Measurements from ENCODE around the gene CHAT. TPM values are rescaled to one million over a fixed set of nuclear protein-coding genes. Genes with fewer than 3 reads are reported as not detected.

The CHAT gene
- total RNA-seq, 2 experiments from 2014 or later, result not detected

GRCh38 chr10:49595713-49596492 lies 17.9 kb upstream of the CHAT start:
- CTCF ChIA-PET (ENCODE audit: unreplicated experiment), result no interaction called here
- Histone ChIP-seq H3K4me1 (ENCODE audit: insufficient read depth, low read length, poor library complexity, severe bottlenecking) (no peaks in the 10 kb centered on the region), H4K20me1 (ENCODE audit: insufficient read depth, low read length) (no peaks in the 10 kb centered on the region), H3K9me2 (ENCODE audit: insufficient read depth, low read length) (no peaks in the 10 kb centered on the region), H3K27ac (ENCODE audit: low read depth, low read length, poor library complexity, severe bottlenecking) (no peak overlapping the region), H3K4me2 (ENCODE audit: low read length) (no peak overlapping the region), H3K79me2 (ENCODE audit: insufficient read depth, low read depth, low read length) (no peaks in the 10 kb centered on the region), H3K4me3 (ENCODE audit: low read depth, low read length, poor library complexity, severe bottlenecking) (no peak overlapping the region), H2AFZ (ENCODE audit: low read length) (no peak overlapping the region), H3K9me3 (ENCODE audit: low read length) (no peaks in the 10 kb centered on the region), H3K36me3 (ENCODE audit: insufficient read depth, low read length) (no peaks in the 10 kb centered on the region)
- intact Hi-C loops (cut with micrococcal nuclease; ENCODE audit: unreplicated experiment), result loop anchor here (2.0 kb wide), 1 partner anchor 629 kb away; no protein-coding TSS in a partner anchor
- TF ChIP-seq EZH2phosphoT487 (IDR thresholded peaks at IDR 0.05; ENCODE audit: borderline replicate concordance, low read depth, low read length), result no peak
- no peak for TF ChIP-seq CTCF (conservative IDR thresholded peaks at IDR 0.05; ENCODE audit: low read length)
- DNase-seq (ENCODE audit: low spot score), result no peak
- POLR2A ChIA-PET, result no interaction called here
- BruUV-seq (replicated peaks), result no TSS peak

GRCh38 chr10:49596493-49596809 lies 17.4 kb upstream of the CHAT start:
- CTCF ChIA-PET (ENCODE audit: unreplicated experiment), result no interaction called here
- BruUV-seq (replicated peaks), result no TSS peak
- Histone ChIP-seq H4K20me1 (ENCODE audit: insufficient read depth, low read length) (no peaks in the 10 kb centered on the region), H3K4me1 (ENCODE audit: insufficient read depth, low read length, poor library complexity, severe bottlenecking) (no peaks in the 10 kb centered on the region), H3K79me2 (ENCODE audit: insufficient read depth, low read depth, low read length) (no peaks in the 10 kb centered on the region), H3K9me3 (ENCODE audit: low read length) (no peaks in the 10 kb centered on the region), H2AFZ (ENCODE audit: low read length) (no peak overlapping the region), H3K9me2 (ENCODE audit: insufficient read depth, low read length) (no peaks in the 10 kb centered on the region), H3K36me3 (ENCODE audit: insufficient read depth, low read length) (no peaks in the 10 kb centered on the region), H3K27ac (ENCODE audit: low read depth, low read length, poor library complexity, severe bottlenecking) (no peak overlapping the region), H3K4me3 (ENCODE audit: low read depth, low read length, poor library complexity, severe bottlenecking) (no peak overlapping the region), H3K4me2 (ENCODE audit: low read length) (no peak overlapping the region)
- DNase-seq (ENCODE audit: low spot score), result no peak
- intact Hi-C loops (cut with micrococcal nuclease; ENCODE audit: unreplicated experiment), result no loop called here
- no peak for TF ChIP-seq EZH2phosphoT487 (IDR thresholded peaks at IDR 0.05; ENCODE audit: borderline replicate concordance, low read depth, low read length)
- TF ChIP-seq CTCF (conservative IDR thresholded peaks at IDR 0.05; ENCODE audit: low read length), result no peak
- POLR2A ChIA-PET, result no interaction called here

GRCh38 chr10:49596836-49597235 lies 17.0 kb upstream of the CHAT start:
- intact Hi-C loops (cut with micrococcal nuclease; ENCODE audit: unreplicated experiment), result no loop called here
- CTCF ChIA-PET (ENCODE audit: unreplicated experiment), result no interaction called here
- no peaks in the 10 kb centered on the region for H3K79me2 ChIP-seq (ENCODE audit: insufficient read depth, low read depth, low read length)

More at GRCh38 chr10:49596836-49597235, 17.0 kb upstream of the CHAT start:
- BruUV-seq (replicated peaks), result no TSS peak
- Histone ChIP-seq H3K36me3 (ENCODE audit: insufficient read depth, low read length) (no peaks in the 10 kb centered on the region), H3K4me2 (ENCODE audit: low read length) (no peak overlapping the region), H3K27ac (ENCODE audit: low read depth, low read length, poor library complexity, severe bottlenecking) (no peak overlapping the region), H3K9me3 (ENCODE audit: low read length) (no peaks in the 10 kb centered on the region), H4K20me1 (ENCODE audit: insufficient read depth, low read length) (no peaks in the 10 kb centered on the region), H3K9me2 (ENCODE audit: insufficient read depth, low read length) (no peaks in the 10 kb centered on the region), H2AFZ (ENCODE audit: low read length) (no peak overlapping the region), H3K4me3 (ENCODE audit: low read depth, low read length, poor library complexity, severe bottlenecking) (no peak overlapping the region), H3K4me1 (ENCODE audit: insufficient read depth, low read length, poor library complexity, severe bottlenecking) (no peaks in the 10 kb centered on the region)
- POLR2A ChIA-PET, result no interaction called here
- no peak for DNase-seq (ENCODE audit: low spot score)
- TF ChIP-seq EZH2phosphoT487 (IDR thresholded peaks at IDR 0.05; ENCODE audit: borderline replicate concordance, low read depth, low read length) (no peak), CTCF (conservative IDR thresholded peaks at IDR 0.05; ENCODE audit: low read length) (no peak)

Measured in OCI-LY7 (cell line).